ENCODE data around the gene TRAF1. TPM values are rescaled to one million over a fixed set of nuclear protein-coding genes. Genes with fewer than 3 reads are reported as not detected.

Gene TRAF1
- polyA plus RNA-seq, 1 donor from 2014 or later: 0.89 TPM

DNA sequence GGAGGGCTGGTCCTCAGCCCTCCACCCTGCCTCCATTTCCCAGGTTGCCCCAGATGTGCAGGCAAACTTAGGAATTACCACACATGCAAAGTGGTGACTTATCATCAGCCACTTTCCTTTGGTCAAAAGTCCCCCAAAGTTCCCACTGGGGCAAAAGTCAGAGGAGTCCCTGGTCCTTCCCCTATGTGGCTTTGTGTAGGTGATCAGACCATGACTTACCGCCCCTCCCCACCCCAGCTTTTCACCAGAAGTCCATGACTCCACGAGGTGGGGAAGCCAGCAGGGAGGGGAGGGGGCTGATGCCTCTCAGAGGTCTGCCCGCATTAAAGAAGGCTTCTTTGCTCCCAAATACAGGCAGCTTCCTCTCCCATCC, 5.8 kb downstream of the TRAF1 start:
- H3K4me2 ChIP-seq (ENCODE audit: low read length): no peak overlapping the region
- no peaks in the 10 kb centered on the region for H3K9me3 ChIP-seq (ENCODE audit: low read length)
- no peaks in the 10 kb centered on the region for H3F3A ChIP-seq (ENCODE audit: insufficient read depth, low read length, poor library complexity, severe bottlenecking)
- H3K4me3 ChIP-seq (ENCODE audit: low read length): no peak overlapping the region
- no peak overlapping the region for H3K9ac ChIP-seq (ENCODE audit: low read length)
- no peak for TF ChIP-seq EP300 (conservative IDR thresholded peaks at IDR 0.05; ENCODE audit: poor library complexity, severe bottlenecking)
- no peaks in the 10 kb centered on the region for H3K9me2 ChIP-seq (ENCODE audit: insufficient read depth, low read length)
- no peaks in the 10 kb centered on the region for H3K27me3 ChIP-seq (ENCODE audit: insufficient read depth, low read depth, low read length)
- H3K79me2 ChIP-seq (replicated peaks; ENCODE audit: insufficient read depth, low read length): no peaks in the 10 kb centered on the region
- H3K27ac ChIP-seq (ENCODE audit: low read length): no peak overlapping the region
- no peak overlapping the region for H2AFZ ChIP-seq (ENCODE audit: low read depth, low read length)
- H4K20me1 ChIP-seq (ENCODE audit: insufficient read depth): no peaks in the 10 kb centered on the region
- H3K36me3 ChIP-seq (ENCODE audit: insufficient read depth, low read length): no peaks in the 10 kb centered on the region

DNA sequence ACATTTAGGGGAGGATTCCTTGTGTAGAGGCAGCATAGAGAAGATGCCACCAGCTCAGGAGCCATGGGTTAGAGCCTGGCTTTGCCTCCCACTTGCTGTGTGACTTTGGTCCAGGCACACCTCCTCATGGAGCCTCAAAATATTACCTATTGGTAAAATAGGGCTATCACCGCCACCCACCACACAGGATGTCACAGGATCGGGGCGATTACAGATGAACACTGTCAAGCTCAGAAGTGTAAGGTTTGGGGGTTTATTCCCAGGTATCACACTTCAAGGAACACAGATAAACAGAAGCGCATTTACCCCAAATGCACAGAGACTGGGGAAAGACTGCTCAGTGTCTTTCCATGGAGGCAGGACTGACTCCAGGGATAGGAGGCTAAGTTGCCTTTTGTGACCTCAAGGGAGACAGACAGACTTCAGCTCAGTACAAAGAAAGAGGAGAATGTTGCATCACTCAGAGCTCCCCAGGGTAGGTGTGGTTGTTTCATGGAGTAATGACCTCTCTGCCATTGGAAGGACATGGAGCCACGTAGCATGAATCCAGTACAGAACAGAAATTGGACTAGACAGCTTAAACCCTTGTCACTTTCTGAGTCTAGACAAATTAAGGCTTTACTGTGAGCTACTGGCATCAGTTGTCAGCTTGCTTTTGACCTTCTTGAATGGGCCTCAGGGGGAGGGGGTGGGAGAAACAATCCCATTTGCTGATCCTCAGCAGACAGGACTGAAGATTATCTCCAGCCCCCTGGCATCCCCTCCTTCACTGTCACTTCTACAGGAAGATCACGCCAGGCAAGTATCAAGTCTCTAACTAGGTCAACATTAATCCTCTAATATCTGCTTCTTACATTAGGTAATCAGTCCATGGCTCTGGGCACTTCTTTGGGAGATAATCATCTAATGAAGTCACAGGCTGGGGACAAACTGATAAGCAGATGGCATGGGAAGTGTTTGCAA, 6.5 kb downstream of the TRAF1 start:
- no peak for TF ChIP-seq EZH2 (IDR thresholded peaks at IDR 0.05; ENCODE audit: borderline replicate concordance, insufficient read depth, low read length, poor library complexity, severe bottlenecking)
- TF ChIP-seq, protein P1, sequence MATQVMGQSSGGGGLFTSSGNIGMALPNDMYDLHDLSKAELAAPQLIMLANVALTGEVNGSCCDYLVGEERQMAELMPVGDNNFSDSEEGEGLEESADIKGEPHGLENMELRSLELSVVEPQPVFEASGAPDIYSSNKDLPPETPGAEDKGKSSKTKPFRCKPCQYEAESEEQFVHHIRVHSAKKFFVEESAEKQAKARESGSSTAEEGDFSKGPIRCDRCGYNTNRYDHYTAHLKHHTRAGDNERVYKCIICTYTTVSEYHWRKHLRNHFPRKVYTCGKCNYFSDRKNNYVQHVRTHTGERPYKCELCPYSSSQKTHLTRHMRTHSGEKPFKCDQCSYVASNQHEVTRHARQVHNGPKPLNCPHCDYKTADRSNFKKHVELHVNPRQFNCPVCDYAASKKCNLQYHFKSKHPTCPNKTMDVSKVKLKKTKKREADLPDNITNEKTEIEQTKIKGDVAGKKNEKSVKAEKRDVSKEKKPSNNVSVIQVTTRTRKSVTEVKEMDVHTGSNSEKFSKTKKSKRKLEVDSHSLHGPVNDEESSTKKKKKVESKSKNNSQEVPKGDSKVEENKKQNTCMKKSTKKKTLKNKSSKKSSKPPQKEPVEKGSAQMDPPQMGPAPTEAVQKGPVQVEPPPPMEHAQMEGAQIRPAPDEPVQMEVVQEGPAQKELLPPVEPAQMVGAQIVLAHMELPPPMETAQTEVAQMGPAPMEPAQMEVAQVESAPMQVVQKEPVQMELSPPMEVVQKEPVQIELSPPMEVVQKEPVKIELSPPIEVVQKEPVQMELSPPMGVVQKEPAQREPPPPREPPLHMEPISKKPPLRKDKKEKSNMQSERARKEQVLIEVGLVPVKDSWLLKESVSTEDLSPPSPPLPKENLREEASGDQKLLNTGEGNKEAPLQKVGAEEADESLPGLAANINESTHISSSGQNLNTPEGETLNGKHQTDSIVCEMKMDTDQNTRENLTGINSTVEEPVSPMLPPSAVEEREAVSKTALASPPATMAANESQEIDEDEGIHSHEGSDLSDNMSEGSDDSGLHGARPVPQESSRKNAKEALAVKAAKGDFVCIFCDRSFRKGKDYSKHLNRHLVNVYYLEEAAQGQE (IDR thresholded peaks at IDR 0.05; ENCODE audit: borderline replicate concordance): no peak
- no peak for TF ChIP-seq SMC3 (conservative IDR thresholded peaks at IDR 0.05; ENCODE audit: poor library complexity)
- TF ChIP-seq MXI1 (conservative IDR thresholded peaks at IDR 0.05; ENCODE audit: poor library complexity, severe bottlenecking): no peak
- TF ChIP-seq, protein P2, sequence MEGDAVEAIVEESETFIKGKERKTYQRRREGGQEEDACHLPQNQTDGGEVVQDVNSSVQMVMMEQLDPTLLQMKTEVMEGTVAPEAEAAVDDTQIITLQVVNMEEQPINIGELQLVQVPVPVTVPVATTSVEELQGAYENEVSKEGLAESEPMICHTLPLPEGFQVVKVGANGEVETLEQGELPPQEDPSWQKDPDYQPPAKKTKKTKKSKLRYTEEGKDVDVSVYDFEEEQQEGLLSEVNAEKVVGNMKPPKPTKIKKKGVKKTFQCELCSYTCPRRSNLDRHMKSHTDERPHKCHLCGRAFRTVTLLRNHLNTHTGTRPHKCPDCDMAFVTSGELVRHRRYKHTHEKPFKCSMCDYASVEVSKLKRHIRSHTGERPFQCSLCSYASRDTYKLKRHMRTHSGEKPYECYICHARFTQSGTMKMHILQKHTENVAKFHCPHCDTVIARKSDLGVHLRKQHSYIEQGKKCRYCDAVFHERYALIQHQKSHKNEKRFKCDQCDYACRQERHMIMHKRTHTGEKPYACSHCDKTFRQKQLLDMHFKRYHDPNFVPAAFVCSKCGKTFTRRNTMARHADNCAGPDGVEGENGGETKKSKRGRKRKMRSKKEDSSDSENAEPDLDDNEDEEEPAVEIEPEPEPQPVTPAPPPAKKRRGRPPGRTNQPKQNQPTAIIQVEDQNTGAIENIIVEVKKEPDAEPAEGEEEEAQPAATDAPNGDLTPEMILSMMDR (IDR thresholded peaks at IDR 0.05; ENCODE audit: poor library complexity, severe bottlenecking): no peak
- no peak overlapping the region for H3K4me2 ChIP-seq (ENCODE audit: low read length)
- H3K9me3 ChIP-seq (ENCODE audit: low read length): no peaks in the 10 kb centered on the region
- H3K9ac ChIP-seq (ENCODE audit: low read length): no peak overlapping the region
- H2AFZ ChIP-seq (ENCODE audit: low read depth, low read length): no peak overlapping the region
- no peaks in the 10 kb centered on the region for H3K9me2 ChIP-seq (ENCODE audit: insufficient read depth, low read length)
- no peaks in the 10 kb centered on the region for H3F3A ChIP-seq (ENCODE audit: insufficient read depth, low read length, poor library complexity, severe bottlenecking)
- H3K27me3 ChIP-seq (ENCODE audit: insufficient read depth, low read depth, low read length): no peaks in the 10 kb centered on the region
- no peaks in the 10 kb centered on the region for H4K20me1 ChIP-seq (ENCODE audit: insufficient read depth)
- H3K4me3 ChIP-seq (ENCODE audit: low read length): no peak overlapping the region
- H3K27ac ChIP-seq (ENCODE audit: low read length): no peak overlapping the region
- H3K79me2 ChIP-seq (replicated peaks; ENCODE audit: insufficient read depth, low read length): no peaks in the 10 kb centered on the region
- H3K36me3 ChIP-seq (ENCODE audit: insufficient read depth, low read length): no peaks in the 10 kb centered on the region

All from neural cell (in vitro differentiated cells).